HCEC 1CT (cell line): Measurements from ENCODE around the gene TGM3.

ENCODE experiments used
- DNase-seq: peaks from one replicate; pipeline ENCODE4 v3.0.0-alpha.2; 2017

TGM3 gene

GRCh38 chr20:2285613-2286012 is 10.2 kb upstream of the TGM3 start:
- DNase-seq: no peak

DNA sequence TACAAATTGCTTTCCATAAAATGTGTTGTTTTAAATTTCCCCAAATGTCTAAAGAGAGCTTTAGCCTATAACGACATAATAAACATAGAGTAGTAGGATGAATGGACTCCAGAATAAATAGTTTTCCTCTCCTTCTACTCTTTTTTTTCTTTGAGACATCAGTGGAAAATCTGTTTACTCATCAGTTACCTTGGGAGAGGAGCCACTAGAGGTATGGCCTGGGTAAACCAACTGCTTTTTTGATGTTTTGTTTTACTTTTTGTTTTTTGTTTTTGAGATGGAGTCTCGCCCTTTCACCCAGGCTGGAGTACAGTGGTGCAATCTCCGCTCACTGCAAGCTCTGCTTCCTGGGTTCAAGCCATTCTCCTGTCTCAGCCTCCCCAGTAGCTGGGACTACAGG is 8.3 kb upstream of the TGM3 start:
- no peak for DNase-seq

DNA sequence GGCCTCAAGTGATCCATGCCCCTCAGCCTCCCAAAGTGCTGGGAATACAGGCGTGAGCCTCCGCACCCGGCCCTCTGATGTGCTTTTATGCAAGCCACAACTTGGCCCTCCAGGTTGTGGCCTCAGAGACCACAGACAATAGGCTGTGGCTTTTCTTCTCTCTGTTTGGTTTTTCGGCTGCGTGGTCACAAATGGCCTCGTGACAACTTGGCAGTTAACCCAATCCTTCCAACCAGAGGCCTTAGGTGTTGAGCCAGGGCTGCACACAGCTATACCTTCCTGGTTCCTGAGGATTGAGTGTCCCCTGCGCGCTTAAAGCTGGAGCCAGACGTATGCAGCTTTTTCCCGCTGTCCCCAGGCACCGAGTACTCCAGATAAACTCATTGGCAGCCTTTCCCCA is 6.3 kb upstream of the TGM3 start:
- no peak for DNase-seq

DNA sequence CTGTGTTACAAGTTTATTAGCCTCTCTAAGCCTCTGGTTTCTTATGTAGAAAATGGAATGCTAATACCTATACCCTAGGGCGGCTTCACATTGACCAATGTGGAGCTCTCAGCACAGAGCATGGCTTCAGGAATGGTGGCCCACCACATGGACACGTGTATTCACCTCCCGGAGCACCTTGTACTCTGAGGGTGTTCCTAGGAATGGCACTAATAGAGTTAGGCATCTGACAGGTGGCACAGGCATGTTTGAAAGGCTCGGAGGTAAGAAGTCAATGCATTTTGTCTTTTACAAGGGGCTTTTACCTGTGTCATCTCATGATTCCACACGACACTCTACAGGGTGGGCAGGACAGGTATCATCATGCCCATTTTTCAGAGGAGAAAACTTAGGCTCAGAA is 5.3 kb upstream of the TGM3 start:
- DNase-seq: no peak

DNA sequence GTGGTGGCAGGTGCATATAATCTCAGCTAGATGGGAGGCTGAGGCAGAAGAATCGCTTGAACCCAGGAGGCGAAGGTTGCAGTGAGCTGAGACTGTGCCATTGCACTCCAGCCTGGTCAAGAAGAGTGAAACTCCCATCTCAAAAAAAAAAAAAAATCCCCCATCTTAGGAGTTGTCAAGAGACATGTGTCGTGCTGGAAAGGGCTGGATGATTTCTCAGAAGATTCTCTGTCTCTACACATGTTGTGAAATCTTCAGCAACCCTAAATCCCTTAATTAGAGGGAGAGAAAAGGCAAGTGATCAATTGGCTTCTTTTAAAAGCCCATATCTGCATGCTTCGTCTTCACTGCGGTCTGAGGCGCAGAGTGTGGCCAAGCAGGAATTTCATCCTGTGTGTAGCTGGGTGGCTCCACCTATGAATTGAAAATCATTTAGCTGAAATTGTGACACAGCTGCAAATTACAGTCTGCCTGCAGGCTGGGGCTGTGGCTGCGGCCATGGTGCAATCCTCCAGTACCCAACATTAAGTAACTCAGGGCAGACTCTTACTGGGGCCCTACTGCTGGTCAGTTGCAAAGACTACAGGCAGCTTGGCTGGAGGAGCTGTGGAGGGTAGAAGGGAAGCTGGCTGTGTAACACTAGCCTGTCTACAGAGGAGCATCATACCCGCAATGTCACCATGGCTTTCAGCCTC is 3.2 kb upstream of the TGM3 start:
- no peak for DNase-seq

DNA sequence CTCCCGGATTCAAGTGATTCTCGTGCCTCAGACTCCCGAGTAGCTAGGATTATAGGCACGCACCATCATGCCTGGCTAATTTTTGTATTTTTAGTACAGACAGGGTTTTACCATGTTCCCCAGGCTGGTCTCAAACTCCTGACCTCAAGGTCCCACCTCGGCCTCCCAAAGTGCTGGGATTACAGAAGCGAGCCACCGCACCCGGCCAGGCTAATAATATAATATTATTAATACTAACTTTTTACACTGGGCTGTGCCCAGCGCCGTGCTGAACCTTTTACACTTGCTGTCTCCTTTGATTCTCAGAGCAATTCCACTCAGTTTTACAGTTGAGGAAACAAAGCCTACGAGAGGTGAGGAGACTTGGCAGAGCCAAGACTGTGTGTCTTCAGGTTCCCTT is 2.3 kb upstream of the TGM3 start:
- no peak for DNase-seq

DNA sequence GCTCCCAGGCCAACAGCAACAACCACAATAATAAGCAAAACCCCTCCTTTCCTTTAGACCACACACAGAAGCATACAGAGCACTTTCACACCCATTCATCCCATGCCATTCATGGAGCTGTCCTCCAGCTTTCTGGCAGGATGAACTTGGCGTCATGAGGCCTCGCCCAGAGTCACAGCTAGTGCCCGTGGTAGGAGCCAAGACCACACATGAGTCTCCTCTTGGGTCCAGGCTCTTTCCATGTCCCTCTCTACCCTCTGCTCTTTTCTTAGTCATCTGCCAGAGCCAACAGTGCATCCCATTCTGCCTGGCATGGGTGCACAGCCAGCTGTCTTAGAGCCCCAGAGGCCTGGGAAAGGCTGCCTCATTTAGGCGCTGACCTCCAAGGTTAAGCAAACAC is 1.8 kb upstream of the TGM3 start:
- no peak for DNase-seq

- DNase-seq: no peak
These were observed 515 bp upstream of the TGM3 start for GRCh38 chr20:2295286-2295685.

DNA sequence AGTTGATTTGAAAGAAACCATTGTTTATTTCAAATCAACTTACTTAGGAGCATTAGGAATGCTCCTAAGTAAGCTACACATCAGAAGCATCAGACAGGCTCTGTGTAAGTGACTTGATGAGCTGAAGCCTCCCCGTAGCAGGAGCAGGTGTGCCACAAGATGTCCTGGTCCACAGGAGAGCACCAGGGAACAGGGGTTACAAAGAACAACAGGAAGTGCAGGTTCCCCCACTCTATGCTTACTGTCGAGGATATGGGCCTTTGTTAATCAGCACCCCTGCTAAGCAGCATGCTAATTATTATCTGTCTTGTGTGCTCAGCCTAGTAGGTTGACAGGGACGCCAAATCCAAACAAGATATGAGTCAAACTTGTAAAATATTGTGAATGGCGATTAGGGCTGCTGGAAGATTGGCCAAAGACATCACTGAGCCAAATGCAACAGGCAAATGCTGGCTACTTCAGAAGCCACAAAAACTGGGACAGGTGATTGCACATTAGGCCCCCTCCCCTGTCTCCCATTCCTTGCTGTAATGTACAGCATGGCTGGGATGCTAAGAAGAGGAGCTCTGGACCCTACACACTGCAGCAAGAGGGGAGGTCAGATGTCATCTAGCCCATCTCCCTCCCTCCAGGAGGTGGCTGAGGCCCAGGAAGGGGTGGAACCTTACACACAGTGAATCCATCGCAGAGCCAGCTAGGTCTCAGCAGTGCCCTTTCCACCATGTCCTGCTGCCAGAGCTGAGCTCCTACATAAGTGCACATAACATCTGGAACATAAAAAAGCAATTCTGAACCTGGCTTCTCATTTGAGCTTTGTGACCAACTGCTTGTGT is 939 bp downstream of the TGM3 start:
- no peak for DNase-seq

- no peak for DNase-seq
These were observed 1.5 kb downstream of the TGM3 start for GRCh38 chr20:2297357-2297728.

DNA sequence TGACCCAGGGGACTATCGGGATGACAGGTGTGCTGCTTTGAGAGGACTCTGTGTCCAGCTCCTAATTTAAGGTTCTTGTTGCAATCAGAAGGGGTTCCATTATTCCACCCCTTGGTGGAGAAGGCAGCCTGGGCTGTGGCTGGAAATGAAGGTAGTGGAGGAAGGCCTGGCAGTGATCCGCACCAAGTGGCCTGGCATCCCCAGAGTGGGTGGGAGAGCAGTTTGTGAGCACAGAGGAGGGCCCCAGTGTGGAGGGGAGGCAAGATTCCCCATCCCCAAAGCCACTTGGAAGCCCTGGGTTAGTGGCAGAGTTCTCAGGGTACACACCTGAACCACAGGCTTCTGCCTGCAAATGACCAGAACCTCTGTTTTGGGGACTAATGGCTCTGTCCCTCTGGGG is 2.3 kb downstream of the TGM3 start:
- no peak for DNase-seq

DNA sequence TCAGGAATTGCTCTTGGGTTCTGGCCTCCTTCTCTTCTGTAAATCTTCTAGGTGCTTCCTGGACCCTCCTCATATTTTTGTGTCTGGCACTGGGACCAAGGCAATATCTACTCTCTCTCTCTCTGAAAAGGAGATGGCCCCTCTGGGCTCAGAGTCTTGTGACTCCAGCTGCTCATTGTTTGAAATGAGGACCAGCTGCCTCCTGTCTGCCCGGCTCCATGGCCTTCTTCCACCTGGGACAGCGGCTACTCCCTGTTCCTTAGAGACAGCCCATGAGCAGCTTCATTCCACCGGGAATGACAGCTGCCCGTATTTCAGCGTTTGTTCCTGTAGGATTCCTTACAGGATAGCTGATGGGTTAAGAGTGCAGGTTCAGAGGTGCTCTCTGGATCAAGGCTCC is 2.9 kb downstream of the TGM3 start:
- DNase-seq: no peak

GRCh38 chr20:2299301-2299700 is 3.5 kb downstream of the TGM3 start:
- DNase-seq: no peak

GRCh38 chr20:2300002-2300401 is 4.2 kb downstream of the TGM3 start:
- no peak for DNase-seq

DNA sequence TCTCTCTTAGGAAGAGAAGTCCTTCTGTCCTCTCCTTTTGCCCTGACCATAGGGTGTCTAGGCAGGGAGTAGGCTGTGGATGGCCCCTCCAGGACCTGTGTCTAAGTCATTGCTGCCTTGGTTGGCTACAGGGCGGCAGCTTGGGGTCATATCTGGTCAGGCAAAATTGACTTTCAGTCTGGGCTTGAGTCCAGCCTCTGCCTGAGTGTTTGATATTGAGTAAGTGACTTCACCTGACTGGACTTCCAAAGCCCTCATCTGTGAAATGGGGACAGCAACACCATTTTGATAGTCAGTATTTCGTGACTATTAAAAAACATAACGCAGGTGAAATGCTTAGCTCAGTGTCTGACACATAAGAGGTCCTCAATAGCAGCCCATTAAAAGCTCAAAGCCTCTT is 4.6 kb downstream of the TGM3 start:
- DNase-seq: no peak

DNA sequence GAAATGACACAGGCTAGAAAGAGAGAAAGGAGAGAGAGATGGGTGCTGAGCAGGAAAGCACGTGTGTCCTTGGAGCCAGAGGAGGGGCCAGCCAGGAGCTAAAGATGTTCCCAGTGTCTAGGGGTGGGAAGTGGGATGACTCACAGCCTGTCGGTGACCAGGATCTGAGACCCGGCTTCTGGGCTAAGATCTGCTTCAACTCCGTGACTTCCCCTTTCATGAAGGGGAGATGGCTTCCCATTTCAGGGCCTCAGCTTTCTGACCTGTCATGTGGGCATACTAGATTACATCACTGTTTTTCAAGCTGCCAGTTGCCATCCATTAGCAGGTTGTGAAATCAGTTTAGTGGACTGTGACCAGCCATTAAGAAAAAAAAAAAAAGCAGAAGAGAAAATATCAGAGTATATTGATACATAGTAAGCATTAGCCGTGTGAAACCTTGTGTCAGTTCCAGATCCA is 5.4 kb downstream of the TGM3 start:
- DNase-seq: peak; percentile 18

DNA sequence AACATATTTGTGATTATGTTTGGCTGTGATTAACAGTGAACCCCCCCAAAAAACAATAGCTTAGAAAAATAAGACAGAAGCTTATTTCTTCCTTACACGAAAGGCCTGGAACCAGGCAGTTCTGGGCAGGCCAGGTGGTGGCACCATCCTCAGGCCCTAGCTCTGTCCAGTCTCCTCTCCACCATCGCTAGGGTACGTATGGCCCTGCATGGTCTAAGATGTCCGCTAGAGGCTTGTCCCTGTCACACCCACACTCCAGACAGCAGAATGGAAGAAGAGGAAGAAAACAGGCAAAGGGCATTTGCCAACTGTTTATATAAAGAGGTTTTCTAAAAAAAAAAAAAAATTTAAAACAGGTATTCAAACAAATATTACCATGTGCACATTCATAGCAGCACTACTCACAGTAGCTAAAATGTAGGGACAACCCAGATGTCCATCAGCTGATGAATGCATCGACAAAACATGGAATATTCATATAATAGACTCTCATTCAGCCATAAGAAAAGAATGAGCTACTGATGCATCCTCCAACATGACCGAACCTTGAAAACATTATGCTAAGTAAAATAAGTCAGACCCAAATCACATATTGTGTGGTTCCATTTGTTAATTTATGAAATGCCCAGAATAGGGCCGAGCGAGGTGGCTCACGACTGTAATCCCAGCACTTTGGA is 6.7 kb downstream of the TGM3 start:
- DNase-seq: no peak

DNA sequence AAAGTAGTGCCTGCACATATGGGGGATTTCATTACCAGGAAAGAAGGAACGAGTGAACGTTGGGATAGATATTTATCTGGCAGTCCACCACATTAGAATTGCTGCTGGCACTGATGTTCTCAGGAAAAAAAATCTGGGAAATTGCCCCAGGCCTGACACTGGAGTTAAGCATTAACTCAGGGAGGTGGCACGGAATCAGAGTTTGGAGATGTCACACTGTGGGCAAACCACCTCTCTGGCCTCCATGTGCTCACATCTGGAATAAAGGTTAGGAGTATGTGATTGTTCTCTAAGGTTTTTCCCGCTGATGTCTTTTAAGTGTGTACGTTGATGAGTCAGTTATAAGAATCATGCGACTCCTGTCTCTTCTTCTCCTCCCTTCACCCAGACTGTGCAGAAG is 7.9 kb downstream of the TGM3 start:
- DNase-seq: no peak

DNA sequence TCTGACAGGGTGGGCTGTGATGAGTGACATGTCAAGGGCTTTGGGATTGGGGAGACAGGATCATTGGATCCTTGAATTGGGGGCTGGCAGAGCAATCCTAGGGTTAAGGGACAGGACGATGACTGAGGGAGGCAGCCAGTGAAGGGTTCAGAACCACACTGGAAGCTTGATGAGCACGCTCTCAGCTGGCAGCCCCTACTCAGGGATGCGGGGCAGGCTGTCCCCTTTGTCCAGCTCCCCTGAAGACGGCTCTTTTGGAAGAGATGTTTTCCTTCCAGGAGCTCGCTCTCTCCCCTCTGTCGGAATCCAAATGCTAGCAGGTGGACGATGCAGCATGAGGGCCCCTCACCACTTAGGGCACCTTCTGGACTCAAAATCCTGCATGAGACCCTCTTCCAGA is 8.4 kb downstream of the TGM3 start:
- no peak for DNase-seq

- no peak for DNase-seq
These were observed 9.2 kb downstream of the TGM3 start for GRCh38 chr20:2305029-2305428.

- no peak for DNase-seq
These were observed 9.7 kb downstream of the TGM3 start for GRCh38 chr20:2305479-2305878.

GRCh38 chr20:2305946-2306345 is 10.1 kb downstream of the TGM3 start:
- DNase-seq: no peak

GRCh38 chr20:2307136-2307535 is 11.3 kb downstream of the TGM3 start:
- no peak for DNase-seq

DNA sequence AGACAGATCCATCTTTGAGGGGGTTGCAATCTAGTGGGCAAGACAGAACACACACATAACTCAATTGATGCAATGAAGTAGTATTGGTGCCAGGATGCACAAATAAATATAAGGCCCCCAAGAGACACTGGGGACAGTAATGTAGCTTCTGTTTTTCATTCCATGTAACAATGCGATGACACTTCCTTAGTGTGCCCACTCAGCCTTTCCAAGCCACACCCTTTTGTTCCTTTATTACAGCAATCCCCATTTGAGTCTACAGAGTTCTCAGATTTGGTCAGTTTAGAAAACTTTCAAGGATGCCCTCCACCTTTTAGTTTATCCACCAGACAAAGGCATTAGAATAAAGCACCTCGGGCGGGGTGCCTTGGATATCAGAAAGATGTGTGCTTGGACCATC is 15.5 kb downstream of the TGM3 start:
- DNase-seq: no peak
